ENCODE data around the gene TRMT61A.

DNA sequence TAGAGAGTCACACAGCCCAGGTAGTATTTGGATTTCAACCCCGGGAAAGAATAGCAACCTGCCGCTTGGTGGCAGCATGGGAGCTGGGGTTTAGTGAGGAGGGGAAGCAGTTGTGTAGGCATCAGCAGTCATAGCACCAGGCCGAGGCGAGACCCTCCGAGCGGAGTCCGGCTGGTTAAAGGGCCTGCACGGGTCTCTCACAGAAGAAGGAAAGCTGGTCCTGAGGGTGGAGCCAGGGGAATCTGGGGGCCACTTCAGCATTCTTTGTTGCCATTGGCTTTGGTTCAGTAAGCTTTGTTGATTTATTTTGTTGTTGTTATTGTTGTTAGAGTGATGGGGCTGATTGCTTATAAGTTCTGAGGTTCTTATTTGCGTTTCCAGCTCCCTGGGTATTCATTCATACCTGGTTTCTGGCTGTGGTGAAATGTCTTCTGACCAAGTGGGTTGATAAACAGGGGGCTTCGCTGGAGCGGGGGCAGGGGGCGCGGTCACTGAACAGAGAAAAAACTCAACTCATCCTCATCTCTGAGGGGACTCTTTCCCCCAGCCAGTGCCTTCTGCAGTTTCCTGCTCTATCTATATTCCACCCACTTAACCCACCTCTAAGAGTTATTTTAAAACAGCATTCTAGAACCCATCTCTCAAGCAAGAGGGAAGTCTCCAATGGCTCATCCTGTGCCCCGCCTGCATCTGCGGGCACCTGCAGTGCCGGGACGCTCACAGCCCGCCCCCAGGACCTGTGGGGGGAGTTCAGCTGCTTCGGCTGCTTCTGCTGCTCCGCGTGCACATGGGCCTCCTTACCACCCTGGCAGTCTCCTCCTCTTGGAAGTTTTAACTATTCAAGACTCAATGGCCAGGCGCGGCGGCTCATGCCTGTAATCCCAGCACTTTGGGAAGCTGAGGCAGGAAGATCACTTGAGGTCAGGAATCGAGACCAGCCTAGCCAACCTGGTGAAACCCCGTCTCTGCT, 18.0 kb upstream of the TRMT61A start:
- TF ChIP-seq CTCF (conservative IDR thresholded peaks at IDR 0.05) (no peak), EZH2 (IDR thresholded peaks at IDR 0.05; ENCODE audit: low read depth) (no peak)
